Osteocyte (in vitro differentiated cells): ENCODE measurements around the gene PNPLA1. TPM values are rescaled to one million over a fixed set of nuclear protein-coding genes. Genes with fewer than 3 reads are reported as not detected.

Experiments used
- DNase-seq: peaks from one replicate; pipeline ENCODE4 v3.0.0; 2021; ENCODE audit warnings: mixed read lengths; ENCODE audit not compliant: unreplicated experiment; ENCODE audit errors: extremely low spot score
- H3K27ac Mint-ChIP-seq: one replicate; pipeline ENCODE4 v1.8.0; 2021; ENCODE audit warnings: mild to moderate bottlenecking, mixed read lengths; ENCODE audit not compliant: unreplicated experiment
- H3K27me3 Mint-ChIP-seq: one replicate; pipeline ENCODE4 v1.8.0; 2021; ENCODE audit warnings: mixed read lengths; ENCODE audit not compliant: unreplicated experiment
- H3K36me3 Mint-ChIP-seq: one replicate; pipeline ENCODE4 v1.8.0; 2021; ENCODE audit warnings: mixed read lengths; ENCODE audit not compliant: unreplicated experiment
- H3K4me1 Mint-ChIP-seq: one replicate; pipeline ENCODE4 v1.8.0; 2021; ENCODE audit warnings: mixed read lengths; ENCODE audit not compliant: unreplicated experiment
- H3K4me3 Mint-ChIP-seq: one replicate; pipeline ENCODE4 v1.8.0; 2021; ENCODE audit warnings: mild to moderate bottlenecking, moderate library complexity, mixed read lengths; ENCODE audit not compliant: unreplicated experiment
- H3K9me3 Mint-ChIP-seq: one replicate; pipeline ENCODE4 v1.8.0; 2021; ENCODE audit warnings: mixed read lengths; ENCODE audit not compliant: unreplicated experiment
- CTCF ChIP-seq: fragments of 200-600 bp; sonication (generic); IDR thresholded peaks from 2 replicates; pipeline ENCODE4 v1.5.0; 2021; ENCODE audit warnings: antibody characterized with exemption, mild to moderate bottlenecking, moderate library complexity
- total RNA-seq: library from RNA; stranded (reverse); gene quantifications from 2 replicates; pipeline ENCODE4 v1.2.1, GENCODE V29; 2021

Gene PNPLA1
- total RNA-seq, 1 donor from 2014 or later, result not detected

- no peak for DNase-seq
- H3K27me3 Mint-ChIP-seq, result peaks cover 38% of the 10 kb centered on the region
- TF ChIP-seq CTCF, result no peak
- H3K9me3 Mint-ChIP-seq, result peaks cover 7% of the 10 kb centered on the region
- H3K4me1 Mint-ChIP-seq, result peaks cover under 1% of the 10 kb centered on the region
- H3K4me3 Mint-ChIP-seq, result no peak overlapping the region
- H3K27ac Mint-ChIP-seq, result no peak overlapping the region
- H3K36me3 Mint-ChIP-seq, result no peaks in the 10 kb centered on the region
These were observed 83.6 kb downstream of the PNPLA1 start for GRCh38 chr6:36353411-36353915.

GRCh38 chr6:36355819-36356218 is 86.0 kb downstream of the PNPLA1 start:
- DNase-seq, result no peak
- no peaks in the 10 kb centered on the region for H3K36me3 Mint-ChIP-seq
- no peak for TF ChIP-seq CTCF
- no peak overlapping the region for H3K4me3 Mint-ChIP-seq
- H3K4me1 Mint-ChIP-seq, result peaks cover 8% of the 10 kb centered on the region
- H3K27ac Mint-ChIP-seq, result no peak overlapping the region
- H3K27me3 Mint-ChIP-seq, result peaks cover 30% of the 10 kb centered on the region
- peaks cover 7% of the 10 kb centered on the region for H3K9me3 Mint-ChIP-seq

- Mint-ChIP-seq H3K4me1 (peaks cover 8% of the 10 kb centered on the region), H3K36me3 (no peaks in the 10 kb centered on the region), H3K27me3 (peaks cover 29% of the 10 kb centered on the region), H3K27ac (no peak overlapping the region), H3K4me3 (no peak overlapping the region), H3K9me3 (peaks cover 6% of the 10 kb centered on the region)
- no peak for TF ChIP-seq CTCF
- no peak for DNase-seq
These were observed 88.0 kb downstream of the PNPLA1 start for GRCh38 chr6:36357872-36358225.

Other genes with a start within 250 kb of the PNPLA1 start
- gene SLC26A8, start 245.4 kb upstream of the PNPLA1 start, total RNA-seq, result not detected in 2 replicates
- gene MAPK14, start 242.3 kb upstream of the PNPLA1 start, total RNA-seq, result 38.8 and 39.2 TPM in 2 replicates
- gene MAPK13, start 139.5 kb upstream of the PNPLA1 start, total RNA-seq, result 1.5 and 1.6 TPM in 2 replicates
- 29.4 and 36.2 TPM in 2 replicates for gene BRPF3, start 73.3 kb upstream of the PNPLA1 start, total RNA-seq
- gene BNIP5, start 66.8 kb downstream of the PNPLA1 start, total RNA-seq, result not detected in 2 replicates
- 0.24 and 0.59 TPM in 2 replicates for gene ETV7, start 117.6 kb downstream of the PNPLA1 start, total RNA-seq
- not detected in 2 replicates for gene PXT1, start 172.8 kb downstream of the PNPLA1 start, total RNA-seq
- gene KCTD20, start 172.9 kb downstream of the PNPLA1 start, total RNA-seq, result 76.3 and 82.5 TPM in 2 replicates